Left ventricle myocardium inferior (tissue), 1 donor: ENCODE results near the gene EXD1. TPM values are rescaled to one million over a fixed set of nuclear protein-coding genes. Genes with fewer than 3 reads are reported as not detected.

Source experiments
- DNase-seq: peaks from one replicate; pipeline ENCODE4 v3.0.0-alpha.2; 2020
- H3K27ac ChIP-seq: fragments of 200-600 bp; replicated peaks from 2 replicates; pipeline ENCODE4 v1.8.0; 2021
- H3K27me3 ChIP-seq: fragments of 200-600 bp; 2 replicates; pipeline ENCODE4 v1.8.0; 2021; ENCODE audit warnings: low read depth
- H3K36me3 ChIP-seq: fragments of 200-600 bp; 2 replicates; pipeline ENCODE4 v1.8.0; 2021
- H3K4me1 ChIP-seq: fragments of 200-600 bp; 2 replicates; pipeline ENCODE4 v1.8.0; 2021
- H3K4me3 ChIP-seq: fragments of 200-600 bp; 2 replicates; pipeline ENCODE4 v1.8.0; 2021; ENCODE audit warnings: mild to moderate bottlenecking, moderate library complexity
- H3K9me3 ChIP-seq: fragments of 200-600 bp; replicated peaks from 2 replicates; pipeline ENCODE4 v1.8.0; 2021
- intact Hi-C: fragments of 100-400 bp; cut with micrococcal nuclease; formaldehyde crosslinking; loops from one replicate; pipeline ENCODE4 v1.11.0; 2022
- total RNA-seq: library from RNA; stranded (reverse); fragmentation: NEBNext Ultra II Directional; extraction: Animal tissue kit (Norgen Biotek cat#: 25700); gene quantifications from one replicate; pipeline ENCODE4 v1.2.1, GENCODE V29; 2021
- TF ChIP-seq, protein P1 (sequence below): fragments of 200-600 bp; IDR thresholded peaks from 2 replicates; pipeline ENCODE4 v1.8.0; 2021; ENCODE audit warnings: antibody characterized with exemption, mild to moderate bottlenecking, borderline replicate concordance
- donor health status: DM: no; HTN: yes; CAD: no; lungs with severe emphysema.

The EXD1 gene
- total RNA-seq, 1 donor from 2014 or later = not detected

DNA sequence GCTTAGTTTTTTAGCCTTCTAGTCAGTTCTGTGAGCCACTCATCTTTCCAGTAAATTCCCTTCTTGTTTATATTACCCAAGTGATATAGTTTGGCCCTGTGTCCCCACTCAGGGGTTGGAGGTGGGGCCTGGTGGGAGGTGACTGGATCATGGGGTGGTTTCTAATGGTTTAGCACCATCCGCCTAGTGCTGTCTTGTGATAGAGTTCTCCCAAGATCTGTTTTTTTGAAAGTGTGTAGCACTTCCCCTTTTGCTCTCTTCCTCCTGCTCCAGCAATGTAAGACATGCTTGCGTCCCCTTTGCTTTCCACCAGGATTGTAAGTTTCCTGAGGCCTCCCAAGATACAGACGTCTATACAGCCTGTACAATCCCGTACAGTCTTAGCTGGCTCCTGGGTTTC is 60.8 kb downstream of the EXD1 start:
- H3K27ac ChIP-seq = no peak overlapping the region

DNA sequence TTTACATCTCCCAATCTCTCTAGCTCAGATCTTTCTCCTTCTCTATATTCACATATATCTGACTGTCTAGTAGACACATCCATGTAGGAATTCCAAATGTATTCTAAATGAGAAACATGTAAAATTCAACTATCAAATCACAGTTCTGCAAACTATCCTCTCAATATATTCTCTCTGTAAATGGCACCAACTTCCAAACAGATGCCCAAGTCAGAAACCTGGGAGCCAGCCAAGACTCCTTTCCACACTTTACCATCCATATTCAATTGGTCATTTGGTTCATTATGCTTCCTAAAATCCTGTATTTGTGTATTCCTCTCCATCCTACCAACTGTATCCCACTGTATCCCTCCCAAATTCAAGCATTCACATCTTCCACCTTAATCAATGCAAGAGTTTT is 61.5 kb downstream of the EXD1 start:
- TF ChIP-seq, protein P1, sequence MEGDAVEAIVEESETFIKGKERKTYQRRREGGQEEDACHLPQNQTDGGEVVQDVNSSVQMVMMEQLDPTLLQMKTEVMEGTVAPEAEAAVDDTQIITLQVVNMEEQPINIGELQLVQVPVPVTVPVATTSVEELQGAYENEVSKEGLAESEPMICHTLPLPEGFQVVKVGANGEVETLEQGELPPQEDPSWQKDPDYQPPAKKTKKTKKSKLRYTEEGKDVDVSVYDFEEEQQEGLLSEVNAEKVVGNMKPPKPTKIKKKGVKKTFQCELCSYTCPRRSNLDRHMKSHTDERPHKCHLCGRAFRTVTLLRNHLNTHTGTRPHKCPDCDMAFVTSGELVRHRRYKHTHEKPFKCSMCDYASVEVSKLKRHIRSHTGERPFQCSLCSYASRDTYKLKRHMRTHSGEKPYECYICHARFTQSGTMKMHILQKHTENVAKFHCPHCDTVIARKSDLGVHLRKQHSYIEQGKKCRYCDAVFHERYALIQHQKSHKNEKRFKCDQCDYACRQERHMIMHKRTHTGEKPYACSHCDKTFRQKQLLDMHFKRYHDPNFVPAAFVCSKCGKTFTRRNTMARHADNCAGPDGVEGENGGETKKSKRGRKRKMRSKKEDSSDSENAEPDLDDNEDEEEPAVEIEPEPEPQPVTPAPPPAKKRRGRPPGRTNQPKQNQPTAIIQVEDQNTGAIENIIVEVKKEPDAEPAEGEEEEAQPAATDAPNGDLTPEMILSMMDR = no peak
- no peak overlapping the region for H3K4me3 ChIP-seq
- no peak overlapping the region for H3K27ac ChIP-seq
- H3K27me3 ChIP-seq = no peaks in the 10 kb centered on the region
- H3K36me3 ChIP-seq = no peaks in the 10 kb centered on the region
- DNase-seq = no peak
- no peaks in the 10 kb centered on the region for H3K9me3 ChIP-seq
- intact Hi-C loops = no loop called here
- no peaks in the 10 kb centered on the region for H3K4me1 ChIP-seq

More for the DNA sequence above, 60.8 kb downstream of the EXD1 start:
- H3K4me1 ChIP-seq = no peaks in the 10 kb centered on the region
- intact Hi-C loops = no loop called here
- no peaks in the 10 kb centered on the region for H3K36me3 ChIP-seq
- no peak overlapping the region for H3K4me3 ChIP-seq
- no peak for DNase-seq
- no peaks in the 10 kb centered on the region for H3K9me3 ChIP-seq
- no peaks in the 10 kb centered on the region for H3K27me3 ChIP-seq
- TF ChIP-seq, protein P1 = no peak

DNA sequence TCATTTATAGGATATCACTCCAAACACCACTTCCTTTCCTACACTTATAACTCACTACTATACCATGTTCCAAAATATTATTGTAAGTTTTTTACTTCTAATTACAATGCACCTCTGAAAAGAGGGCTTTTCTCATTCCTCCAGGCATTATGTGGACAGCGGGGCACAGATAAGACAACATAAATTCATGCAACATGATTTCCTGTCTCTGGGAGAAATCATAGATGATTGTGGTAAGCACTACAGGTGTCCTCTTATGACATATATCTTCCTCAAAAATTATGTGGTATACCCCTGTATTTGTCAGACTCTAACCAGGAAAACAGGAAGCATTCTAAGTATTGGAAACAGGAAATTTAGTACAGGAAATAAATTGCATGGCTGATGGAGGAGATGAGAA is 68.8 kb downstream of the EXD1 start:
- TF ChIP-seq, protein P1 = no peak
- no peak overlapping the region for H3K4me3 ChIP-seq

DNA sequence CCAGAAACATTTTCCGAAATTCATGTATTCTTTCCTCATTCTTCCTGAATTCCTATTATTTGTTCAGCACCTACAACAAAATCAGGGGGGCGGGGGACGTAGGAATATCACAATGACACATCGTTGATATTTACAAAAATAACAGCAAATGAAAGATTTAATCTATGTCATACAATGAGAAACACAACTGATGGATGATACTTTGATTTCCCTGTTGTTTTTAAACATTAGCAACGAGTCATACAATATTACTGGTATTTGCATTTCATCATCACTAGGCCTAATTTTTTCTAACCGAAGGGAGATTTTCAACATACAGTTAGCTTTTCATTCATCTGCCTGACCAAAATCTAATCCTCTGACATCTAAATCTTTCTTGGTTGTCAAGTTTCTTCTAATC is 69.2 kb downstream of the EXD1 start:
- H3K27ac ChIP-seq = no peak overlapping the region
- H3K4me3 ChIP-seq = no peak overlapping the region
- no peak for DNase-seq
- H3K9me3 ChIP-seq = no peaks in the 10 kb centered on the region
- no peaks in the 10 kb centered on the region for H3K36me3 ChIP-seq
- TF ChIP-seq, protein P1 = no peak
- peaks cover 2% of the 10 kb centered on the region for H3K27me3 ChIP-seq
- intact Hi-C loops = no loop called here
- H3K4me1 ChIP-seq = no peaks in the 10 kb centered on the region

More for the DNA sequence above, 68.8 kb downstream of the EXD1 start:
- Histone ChIP-seq H3K27me3 (no peaks in the 10 kb centered on the region), H3K36me3 (no peaks in the 10 kb centered on the region), H3K9me3 (no peaks in the 10 kb centered on the region), H3K4me1 (no peaks in the 10 kb centered on the region), H3K27ac (no peak overlapping the region)
- intact Hi-C loops = no loop called here
- no peak for DNase-seq

DNA sequence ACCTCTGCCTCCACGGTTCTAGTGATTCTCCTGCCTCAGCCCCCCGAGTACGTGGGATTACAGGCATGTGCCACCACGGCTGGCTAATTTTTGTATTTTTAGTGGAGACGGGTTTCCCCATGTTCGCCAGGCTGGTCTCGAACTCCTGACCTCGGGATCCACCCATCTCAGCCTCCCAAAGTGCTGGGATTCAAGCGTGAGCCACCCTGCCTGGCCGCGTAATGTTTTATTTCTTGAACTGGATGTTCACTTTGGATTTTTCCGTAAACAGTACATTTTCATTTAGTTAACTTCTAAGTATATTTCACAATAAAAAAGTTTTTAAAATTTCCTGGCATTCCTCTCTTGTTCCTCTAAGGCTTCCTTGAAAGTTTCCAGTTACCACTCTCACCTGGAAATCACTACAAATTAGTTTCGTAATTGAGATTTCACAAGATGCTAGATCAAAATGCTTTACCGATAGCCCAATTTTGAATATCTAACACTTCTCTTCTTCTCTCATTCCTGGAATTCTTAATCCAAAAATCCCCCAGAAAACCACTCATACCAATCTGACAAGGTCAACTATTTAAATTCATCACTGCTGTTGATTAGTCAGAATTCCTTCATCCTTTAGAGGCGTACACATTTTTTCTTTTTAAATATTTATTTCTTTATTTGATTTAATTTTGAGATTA is 69.8 kb downstream of the EXD1 start:
- H3K9me3 ChIP-seq = no peaks in the 10 kb centered on the region
- no peak overlapping the region for H3K4me3 ChIP-seq
- no peak for DNase-seq
- intact Hi-C loops = no loop called here
- TF ChIP-seq, protein P1 = no peak
- H3K4me1 ChIP-seq = no peaks in the 10 kb centered on the region
- H3K27ac ChIP-seq = no peak overlapping the region
- no peaks in the 10 kb centered on the region for H3K36me3 ChIP-seq
- H3K27me3 ChIP-seq = peaks cover 5% of the 10 kb centered on the region
